Measurements from ENCODE around the gene LRP8. TPM values are rescaled to one million over a fixed set of nuclear protein-coding genes. Genes with fewer than 3 reads are reported as not detected.

The LRP8 gene
- total RNA-seq, 2 donors from 2014 or later, result 4.7 to 15.3 TPM

- H3K9me3 ChIP-seq, result peaks cover 4% of the 10 kb centered on the region
- H3K27me3 ChIP-seq, result no peaks in the 10 kb centered on the region
- DNase-seq, result no peak
- H3K27ac ChIP-seq, result no peak overlapping the region
- H3K36me3 ChIP-seq, result no peaks in the 10 kb centered on the region
- no peak overlapping the region for H3K4me3 ChIP-seq
- intact Hi-C loops (cut with DNase I), result no loop called here
- no peak overlapping the region for H3K9ac ChIP-seq (ENCODE audit: low read depth in 2 of 2, low read length in 2 of 2)
- H3K4me1 ChIP-seq, result no peaks in the 10 kb centered on the region
- TF ChIP-seq CTCF (IDR thresholded peaks at IDR 0.05), result no peak
These were observed 31.5 kb upstream of the LRP8 start for GRCh38 chr1:53359225-53359933.

GRCh38 chr1:53356637-53357036, 28.8 kb upstream of the LRP8 start:
- DNase-seq, result no peak

GRCh38 chr1:53354119-53354518, 26.2 kb upstream of the LRP8 start:
- Histone ChIP-seq H3K4me1 (no peaks in the 10 kb centered on the region), H3K27me3 (no peaks in the 10 kb centered on the region), H3K9me3 (peaks cover 4% of the 10 kb centered on the region), H3K4me3 (no peak overlapping the region), H3K36me3 (no peaks in the 10 kb centered on the region), H3K27ac (no peak overlapping the region), H3K9ac (ENCODE audit: low read depth in 2 of 2, low read length in 2 of 2) (no peak overlapping the region)
- intact Hi-C loops (cut with DNase I), result no loop called here
- TF ChIP-seq CTCF (IDR thresholded peaks at IDR 0.05), result no peak
- DNase-seq, result no peak

More at GRCh38 chr1:53356637-53357036, 28.8 kb upstream of the LRP8 start:
- TF ChIP-seq CTCF (IDR thresholded peaks at IDR 0.05), result no peak
- H3K36me3 ChIP-seq, result no peaks in the 10 kb centered on the region
- no peak overlapping the region for H3K4me3 ChIP-seq
- no peaks in the 10 kb centered on the region for H3K27me3 ChIP-seq
- H3K27ac ChIP-seq, result no peak overlapping the region
- H3K4me1 ChIP-seq, result no peaks in the 10 kb centered on the region
- intact Hi-C loops (cut with DNase I), result no loop called here
- peaks cover 4% of the 10 kb centered on the region for H3K9me3 ChIP-seq
- no peak overlapping the region for H3K9ac ChIP-seq (ENCODE audit: low read depth in 2 of 2, low read length in 2 of 2)

- no peak for DNase-seq
- H3K36me3 ChIP-seq, result no peaks in the 10 kb centered on the region
- no peak for TF ChIP-seq CTCF (IDR thresholded peaks at IDR 0.05)
These were observed 24.7 kb upstream of the LRP8 start for GRCh38 chr1:53352561-53352960.

GRCh38 chr1:53350853-53351767, 23.2 kb upstream of the LRP8 start:
- Histone ChIP-seq H3K9me3 (no peaks in the 10 kb centered on the region), H3K4me1 (no peaks in the 10 kb centered on the region)
- intact Hi-C loops (cut with DNase I), result no loop called here

More at GRCh38 chr1:53352561-53352960, 24.7 kb upstream of the LRP8 start:
- H3K27ac ChIP-seq, result no peak overlapping the region
- H3K27me3 ChIP-seq, result no peaks in the 10 kb centered on the region
- no peaks in the 10 kb centered on the region for H3K9me3 ChIP-seq
- no peak overlapping the region for H3K4me3 ChIP-seq
- H3K9ac ChIP-seq (ENCODE audit: low read depth in 2 of 2, low read length in 2 of 2), result no peak overlapping the region
- intact Hi-C loops (cut with DNase I), result no loop called here
- H3K4me1 ChIP-seq, result no peaks in the 10 kb centered on the region

More at GRCh38 chr1:53350853-53351767, 23.2 kb upstream of the LRP8 start:
- no peak for TF ChIP-seq CTCF (IDR thresholded peaks at IDR 0.05)
- Histone ChIP-seq H3K36me3 (no peaks in the 10 kb centered on the region), H3K9ac (ENCODE audit: low read depth in 2 of 2, low read length in 2 of 2) (no peak overlapping the region), H3K27ac (no peak overlapping the region), H3K27me3 (no peaks in the 10 kb centered on the region), H3K4me3 (no peak overlapping the region)
- DNase-seq, result no peak
